Fibroblast of lung (primary cell): Measurements from ENCODE around the gene UBE2D2.
"Not testable (repeated sequence)": the region's sequence is repeated elsewhere in the genome, so short reads cannot be mapped to it uniquely, and the experiment has no call there.

Experiments used
- EZH2 ChIP-seq: IDR thresholded peaks from 2 replicates; pipeline ENCODE4 v1.5.1; 2012; ENCODE audit warnings: low read length, control low read depth, mild to moderate bottlenecking; ENCODE audit errors: missing control alignments
- TF ChIP-seq, protein P1 (sequence below), 2 donors: IDR thresholded peaks in 1 of 2; conservative IDR thresholded peaks in 1 of 2; 1 replicate in 1 of 2; 2 replicates in 1 of 2; pipeline ENCODE4 v1.5.1; 2011 to 2012; ENCODE audit warnings: low read length in 2 of 2, control low read depth in 1 of 2, inconsistent platforms in 1 of 2, low read depth in 1 of 2, mild to moderate bottlenecking in 1 of 2

DNA sequence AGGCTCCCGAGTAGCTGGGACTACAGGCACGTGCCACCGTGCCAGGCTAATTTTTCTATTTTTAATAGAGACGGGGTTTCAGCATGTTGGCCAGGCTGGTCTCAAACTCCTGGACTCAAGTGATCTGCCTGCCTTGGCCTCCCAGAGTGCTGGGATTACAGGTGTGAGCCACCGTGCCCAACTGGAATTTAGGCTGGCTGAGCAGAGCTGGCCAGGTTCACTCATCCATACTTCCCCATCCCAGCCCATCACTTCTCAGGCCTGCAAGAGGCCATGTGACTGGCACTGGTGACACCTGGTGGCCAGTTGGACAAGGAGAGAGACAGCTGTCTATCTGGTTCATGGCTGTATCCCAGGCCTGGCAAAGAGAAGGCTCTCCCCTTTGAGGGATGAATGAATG is 47.7 kb upstream of the UBE2D2 start:
- TF ChIP-seq, protein P1, sequence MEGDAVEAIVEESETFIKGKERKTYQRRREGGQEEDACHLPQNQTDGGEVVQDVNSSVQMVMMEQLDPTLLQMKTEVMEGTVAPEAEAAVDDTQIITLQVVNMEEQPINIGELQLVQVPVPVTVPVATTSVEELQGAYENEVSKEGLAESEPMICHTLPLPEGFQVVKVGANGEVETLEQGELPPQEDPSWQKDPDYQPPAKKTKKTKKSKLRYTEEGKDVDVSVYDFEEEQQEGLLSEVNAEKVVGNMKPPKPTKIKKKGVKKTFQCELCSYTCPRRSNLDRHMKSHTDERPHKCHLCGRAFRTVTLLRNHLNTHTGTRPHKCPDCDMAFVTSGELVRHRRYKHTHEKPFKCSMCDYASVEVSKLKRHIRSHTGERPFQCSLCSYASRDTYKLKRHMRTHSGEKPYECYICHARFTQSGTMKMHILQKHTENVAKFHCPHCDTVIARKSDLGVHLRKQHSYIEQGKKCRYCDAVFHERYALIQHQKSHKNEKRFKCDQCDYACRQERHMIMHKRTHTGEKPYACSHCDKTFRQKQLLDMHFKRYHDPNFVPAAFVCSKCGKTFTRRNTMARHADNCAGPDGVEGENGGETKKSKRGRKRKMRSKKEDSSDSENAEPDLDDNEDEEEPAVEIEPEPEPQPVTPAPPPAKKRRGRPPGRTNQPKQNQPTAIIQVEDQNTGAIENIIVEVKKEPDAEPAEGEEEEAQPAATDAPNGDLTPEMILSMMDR (conservative IDR thresholded peaks at IDR 0.05 in 1 of 2, IDR thresholded peaks at IDR 0.05 in 1 of 2; ENCODE audit: low read depth in 1 of 2, low read length in 2 of 2): peak; percentile 61 to 71
- TF ChIP-seq EZH2: not testable (repeated sequence)
